ENCODE results near the gene UBE2G1. TPM values are rescaled to one million over a fixed set of nuclear protein-coding genes. Genes with fewer than 3 reads are reported as not detected.

The UBE2G1 gene
- total RNA-seq, 4 donors from 2014 or later, result 52.5 to 88.2 (median 73.5) TPM

DNA sequence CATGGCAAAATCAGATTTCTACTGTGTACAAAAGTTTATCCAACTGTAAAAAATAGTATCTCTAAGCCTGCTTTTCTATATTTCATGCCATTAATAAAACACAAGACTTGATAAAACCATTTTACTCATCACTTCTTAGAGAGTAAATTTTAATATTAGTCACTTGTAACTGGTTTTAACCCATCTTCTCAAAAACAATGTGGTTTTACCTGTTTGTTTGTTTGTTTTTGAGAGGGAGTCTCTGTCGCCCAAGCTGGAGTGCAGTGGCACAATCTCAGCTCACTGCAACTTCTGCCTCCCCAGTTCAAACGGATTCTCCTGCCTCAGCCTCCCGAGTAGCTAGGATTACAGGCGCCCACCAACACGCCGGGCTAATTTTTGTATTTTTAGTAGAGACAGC lies 32.1 kb downstream of the UBE2G1 start:
- H3K9me3 ChIP-seq, result no peaks in the 10 kb centered on the region
- WGBS, 2 donors, result 68 to 87% methylated on average over 3 to 6 of the region's 6 CpGs
- H3K4me3 ChIP-seq, result no peak overlapping the region
- intact Hi-C loops (cut with DNase I), result no loop called here
- DNase-seq, result no peak
- H3K27ac ChIP-seq, result peak overlapping the region in 2 of 4 donors; percentile 46 to 84
- no peaks in the 10 kb centered on the region for H3K27me3 ChIP-seq
- TF ChIP-seq, protein P1, sequence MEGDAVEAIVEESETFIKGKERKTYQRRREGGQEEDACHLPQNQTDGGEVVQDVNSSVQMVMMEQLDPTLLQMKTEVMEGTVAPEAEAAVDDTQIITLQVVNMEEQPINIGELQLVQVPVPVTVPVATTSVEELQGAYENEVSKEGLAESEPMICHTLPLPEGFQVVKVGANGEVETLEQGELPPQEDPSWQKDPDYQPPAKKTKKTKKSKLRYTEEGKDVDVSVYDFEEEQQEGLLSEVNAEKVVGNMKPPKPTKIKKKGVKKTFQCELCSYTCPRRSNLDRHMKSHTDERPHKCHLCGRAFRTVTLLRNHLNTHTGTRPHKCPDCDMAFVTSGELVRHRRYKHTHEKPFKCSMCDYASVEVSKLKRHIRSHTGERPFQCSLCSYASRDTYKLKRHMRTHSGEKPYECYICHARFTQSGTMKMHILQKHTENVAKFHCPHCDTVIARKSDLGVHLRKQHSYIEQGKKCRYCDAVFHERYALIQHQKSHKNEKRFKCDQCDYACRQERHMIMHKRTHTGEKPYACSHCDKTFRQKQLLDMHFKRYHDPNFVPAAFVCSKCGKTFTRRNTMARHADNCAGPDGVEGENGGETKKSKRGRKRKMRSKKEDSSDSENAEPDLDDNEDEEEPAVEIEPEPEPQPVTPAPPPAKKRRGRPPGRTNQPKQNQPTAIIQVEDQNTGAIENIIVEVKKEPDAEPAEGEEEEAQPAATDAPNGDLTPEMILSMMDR (IDR thresholded peaks at IDR 0.05), result no peak
- TF ChIP-seq POLR2A (IDR thresholded peaks at IDR 0.05), result no peak
- H3K4me1 ChIP-seq, result peaks cover 9 to 68% (median 19%) of the 10 kb centered on the region in 3 donors
- peaks cover 0 to 3% (median 0%) of the 10 kb centered on the region in 3 donors for H3K36me3 ChIP-seq

DNA sequence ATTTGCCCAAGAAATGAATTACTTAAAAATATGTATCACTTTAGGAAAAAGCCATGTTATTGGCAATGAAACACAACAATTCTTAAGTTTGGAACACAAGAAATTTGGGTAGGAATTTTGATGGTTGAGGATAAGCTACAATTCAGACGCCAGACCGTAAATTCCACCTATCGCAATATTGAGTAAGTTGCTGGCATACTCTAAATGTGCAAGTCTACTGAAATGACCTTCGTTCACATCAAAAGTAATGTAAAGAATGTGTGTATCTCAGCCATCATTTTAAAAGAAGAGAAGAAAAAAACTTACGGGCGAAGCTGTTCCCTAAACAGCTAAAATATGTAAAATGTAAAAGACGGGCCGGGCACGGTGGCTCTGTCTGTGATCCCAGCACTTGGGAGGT lies 33.4 kb downstream of the UBE2G1 start:
- Histone ChIP-seq H3K4me3 (no peak overlapping the region), H3K4me1 (peaks cover 9 to 81% (median 27%) of the 10 kb centered on the region in 3 donors), H3K27me3 (no peaks in the 10 kb centered on the region), H3K9me3 (no peaks in the 10 kb centered on the region), H3K27ac (peak overlapping the region in 3 of 4 donors; percentile 32 to 84 (median 84)), H3K36me3 (peaks cover 0 to 3% (median 0%) of the 10 kb centered on the region in 3 donors)
- WGBS, 2 donors, result 84 to 89% methylated on average over 9 of the region's 9 CpGs
- intact Hi-C loops (cut with DNase I), result no loop called here
- TF ChIP-seq POLR2A (IDR thresholded peaks at IDR 0.05), result no peak
- TF ChIP-seq, protein P1 (IDR thresholded peaks at IDR 0.05), result no peak
- DNase-seq, result no peak

DNA sequence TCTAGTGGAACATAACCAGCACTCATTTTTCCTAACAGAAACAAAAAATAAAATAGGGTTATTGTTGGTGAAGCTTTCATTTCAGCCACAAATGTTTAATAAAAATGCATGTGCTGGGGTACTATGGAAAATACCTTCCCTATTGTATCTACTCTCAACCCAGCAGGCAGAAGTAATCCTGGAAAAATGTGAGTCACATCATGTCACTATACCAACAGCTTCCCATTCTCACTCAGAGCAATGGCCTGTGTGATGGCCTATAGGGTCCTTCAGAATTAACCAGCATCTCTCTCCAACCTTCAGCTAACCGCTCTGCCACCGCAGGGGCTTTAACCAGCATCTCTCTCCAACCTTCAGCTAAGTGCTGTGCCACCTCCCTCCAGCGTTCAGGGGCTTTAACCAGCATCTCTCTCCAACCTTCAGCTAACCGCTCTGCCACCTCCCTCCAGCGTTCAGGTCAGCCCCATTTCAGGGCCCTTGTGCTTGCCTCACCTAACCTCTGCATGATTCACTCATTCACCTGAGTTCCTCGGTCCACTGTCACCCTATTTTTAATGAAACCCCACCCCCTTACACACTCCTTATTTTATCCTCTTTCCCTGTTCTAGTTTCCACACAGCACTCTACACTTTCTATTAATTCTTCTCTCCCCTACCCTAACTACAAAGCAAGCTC lies 34.0 kb downstream of the UBE2G1 start:
- peak overlapping the region; percentile 10 to 84 (median 58) for H3K27ac ChIP-seq
- H3K4me1 ChIP-seq, result peaks cover 9 to 83% (median 31%) of the 10 kb centered on the region in 3 donors

DNA sequence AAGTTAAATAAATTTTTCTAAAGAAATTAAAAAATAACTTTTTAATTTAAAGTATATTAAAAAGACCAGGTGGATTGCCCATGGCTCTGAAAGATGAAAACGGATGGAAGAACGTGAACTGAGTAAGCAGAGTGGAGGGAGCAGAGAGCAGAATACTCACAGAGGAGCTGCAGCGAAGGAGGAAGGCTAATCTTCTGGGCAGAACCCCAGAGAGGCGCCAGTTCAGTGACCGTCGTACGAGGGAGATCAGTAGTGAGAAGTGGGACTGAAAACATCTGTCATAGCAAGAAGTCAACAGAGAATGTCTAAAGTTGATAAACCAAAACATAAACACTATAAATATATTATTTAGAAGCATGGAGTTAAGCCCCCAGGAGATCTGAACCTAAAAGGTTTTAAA lies 34.9 kb downstream of the UBE2G1 start:
- intact Hi-C loops (cut with DNase I), result no loop called here
- peak overlapping the region in 3 of 4 donors; percentile 32 to 84 (median 84) for H3K27ac ChIP-seq

More for the DNA sequence above, 34.0 kb downstream of the UBE2G1 start:
- 65 to 68% methylated on average over 6 of the region's 6 CpGs for WGBS, 2 donors
- Histone ChIP-seq H3K4me3 (no peak overlapping the region), H3K27me3 (no peaks in the 10 kb centered on the region), H3K9me3 (no peaks in the 10 kb centered on the region), H3K36me3 (peaks cover 0 to 3% (median 0%) of the 10 kb centered on the region in 3 donors)
- intact Hi-C loops (cut with DNase I), result no loop called here
- TF ChIP-seq, protein P1 (IDR thresholded peaks at IDR 0.05), result no peak
- no peak for TF ChIP-seq POLR2A (IDR thresholded peaks at IDR 0.05)
- DNase-seq, result no peak

GRCh38 chr17:4329838-4330237 lies 36.6 kb downstream of the UBE2G1 start:
- Histone ChIP-seq H3K4me1 (peaks cover 13 to 89% (median 41%) of the 10 kb centered on the region in 3 donors), H3K36me3 (peaks cover 0 to 3% (median 0%) of the 10 kb centered on the region in 3 donors), H3K4me3 (no peak overlapping the region), H3K27ac (peak overlapping the region; percentile 12 to 84 (median 76)), H3K27me3 (no peaks in the 10 kb centered on the region), H3K9me3 (no peaks in the 10 kb centered on the region)
- 30 to 36% methylated on average over 7 of the region's 7 CpGs for WGBS, 2 donors
- TF ChIP-seq, protein P1 (IDR thresholded peaks at IDR 0.05), result no peak
- TF ChIP-seq POLR2A (IDR thresholded peaks at IDR 0.05), result no peak
- intact Hi-C loops (cut with DNase I), result no loop called here
- no peak for DNase-seq

More for the DNA sequence above, 34.9 kb downstream of the UBE2G1 start:
- Histone ChIP-seq H3K36me3 (peaks cover 0 to 3% (median 0%) of the 10 kb centered on the region in 3 donors), H3K4me1 (peaks cover 13 to 91% (median 40%) of the 10 kb centered on the region in 3 donors), H3K9me3 (no peaks in the 10 kb centered on the region), H3K4me3 (no peak overlapping the region), H3K27me3 (no peaks in the 10 kb centered on the region)
- TF ChIP-seq POLR2A (IDR thresholded peaks at IDR 0.05), result no peak
- TF ChIP-seq, protein P1 (IDR thresholded peaks at IDR 0.05), result no peak
- 41 to 69% methylated on average over 7 of the region's 7 CpGs for WGBS, 2 donors
- no peak for DNase-seq

Measured in esophagus squamous epithelium (tissue), 5 donors.